NCI-H146 treated with DMSO at 0.1 percent for 48 hours (cell line): ENCODE measurements around the gene PUS3.

Experiments used
- DNase-seq: peaks from one replicate; lab custom pipeline; 2025; ENCODE audit not compliant: unreplicated experiment; lab: John Stamatoyannopoulos, UW

Gene PUS3

GRCh38 chr11:125902927-125903710 is at the start of gene PUS3:
Gene PUS3 (minus strand): TSS chr11:125903206. CDS start chr11:125896284, 6,922 bp downstream.
- peak; percentile 83 for DNase-seq

- DNase-seq = no peak
These were observed 49.6 kb upstream of the PUS3 start for GRCh38 chr11:125952559-125952958.

GRCh38 chr11:125951731-125952130 is 48.7 kb upstream of the PUS3 start:
- no peak for DNase-seq

- no peak for DNase-seq
These were observed 48.0 kb upstream of the PUS3 start for GRCh38 chr11:125950696-125951651.

- DNase-seq = no peak
These were observed 47.1 kb upstream of the PUS3 start for GRCh38 chr11:125950178-125950490.

- DNase-seq = no peak
These were observed 46.5 kb upstream of the PUS3 start for GRCh38 chr11:125949271-125950177.

- DNase-seq = no peak
These were observed 45.5 kb upstream of the PUS3 start for GRCh38 chr11:125948278-125949051.

GRCh38 chr11:125947419-125948277 is 44.6 kb upstream of the PUS3 start:
- no peak for DNase-seq

GRCh38 chr11:125946712-125947418 is 43.9 kb upstream of the PUS3 start:
- no peak for DNase-seq

GRCh38 chr11:125945797-125946520 is 43.0 kb upstream of the PUS3 start, which contains the start of gene VSIG10L2:
Gene VSIG10L2 (plus strand): TSS chr11:125946044. CDS start chr11:125946056, 12 bp downstream.
- no peak for DNase-seq

- no peak for DNase-seq
These were observed 42.2 kb upstream of the PUS3 start for GRCh38 chr11:125945011-125945796.

GRCh38 chr11:125944350-125945010 is 41.5 kb upstream of the PUS3 start:
- no peak for DNase-seq

GRCh38 chr11:125943661-125944349 is 40.8 kb upstream of the PUS3 start:
- no peak for DNase-seq

- DNase-seq = no peak
These were observed 39.9 kb upstream of the PUS3 start for GRCh38 chr11:125942771-125943428.
